Neural cell (in vitro differentiated cells): Measurements from ENCODE around the gene MAGEB6. TPM values are rescaled to one million over a fixed set of nuclear protein-coding genes. Genes with fewer than 3 reads are reported as not detected.

Experiments
- H2AFZ ChIP-seq: fragments of 200-600, 300-800 bp; sonication (generic), shearing (Covaris generic); 2 replicates; pipeline ENCODE4 v1.6.0; 2014; ENCODE audit warnings: low read depth, mild to moderate bottlenecking, antibody characterized with exemption, low read length, moderate library complexity
- H3F3A ChIP-seq: fragments of 200-600 bp; shearing (Covaris generic); 2 replicates; pipeline ENCODE4 v1.6.1; 2016; ENCODE audit warnings: mild to moderate bottlenecking, moderate library complexity, mixed read lengths, antibody characterized with exemption, low read length; ENCODE audit not compliant: insufficient read depth, poor library complexity, severe bottlenecking
- H3K27ac ChIP-seq: fragments of 200-600, 300-800 bp; sonication (generic), shearing (Covaris generic); 2 replicates; pipeline ENCODE4 v1.5.1; 2014; ENCODE audit warnings: mild to moderate bottlenecking, low read length, moderate library complexity
- H3K27me3 ChIP-seq: fragments of 300-800, 200-600 bp; sonication (generic), shearing (Covaris generic); 2 replicates; pipeline ENCODE4 v1.6.0; 2014; ENCODE audit warnings: mild to moderate bottlenecking, low read depth, low read length, moderate library complexity; ENCODE audit not compliant: insufficient read depth
- H3K36me3 ChIP-seq: fragments of 300-800, 200-600 bp; sonication (generic), shearing (Covaris generic); 2 replicates; pipeline ENCODE4 v1.5.1; 2014; ENCODE audit warnings: mild to moderate bottlenecking, antibody characterized with exemption, low read length, moderate library complexity; ENCODE audit not compliant: insufficient read depth
- H3K4me2 ChIP-seq: fragments of 300-800, 200-600 bp; sonication (generic), shearing (Covaris generic); 2 replicates; pipeline ENCODE4 v1.6.0; 2014; ENCODE audit warnings: mild to moderate bottlenecking, low read length
- H3K4me3 ChIP-seq: fragments of 300-800, 200-600 bp; sonication (generic), shearing (Covaris generic); 2 replicates; pipeline ENCODE4 v1.5.1; 2014; ENCODE audit warnings: mild to moderate bottlenecking, low read length, moderate library complexity
- H3K79me2 ChIP-seq: fragments of 200-600 bp; shearing (Covaris generic); replicated peaks from 2 replicates; pipeline ENCODE4 v1.6.0; 2014; ENCODE audit warnings: mild to moderate bottlenecking, low read length, moderate library complexity; ENCODE audit not compliant: insufficient read depth
- H3K9ac ChIP-seq: fragments of 300-800, 200-600 bp; sonication (generic), shearing (Covaris generic); 2 replicates; pipeline ENCODE4 v1.6.1; 2016; ENCODE audit warnings: mild to moderate bottlenecking, low read length, mixed read lengths
- H3K9me2 ChIP-seq: fragments of 200-600 bp; shearing (Covaris generic); 2 replicates; pipeline ENCODE4 v1.6.1; 2016; ENCODE audit warnings: mild to moderate bottlenecking, low read length, mixed read lengths; ENCODE audit not compliant: insufficient read depth
- H3K9me3 ChIP-seq: fragments of 200-600, 300-800 bp; sonication (generic), shearing (Covaris generic); 2 replicates; pipeline ENCODE4 v1.6.1; 2016; ENCODE audit warnings: mild to moderate bottlenecking, mixed run types, low read length, moderate library complexity, mixed read lengths
- H4K20me1 ChIP-seq: fragments of 200-600 bp; shearing (Covaris generic); 2 replicates; pipeline ENCODE4 v1.6.1; 2016; ENCODE audit warnings: mild to moderate bottlenecking, mixed run types; ENCODE audit not compliant: insufficient read depth
- EP300 ChIP-seq: fragments of 450-650 bp; conservative IDR thresholded peaks from 2 replicates; pipeline ENCODE4 v1.6.1; 2014; ENCODE audit warnings: antibody characterized with exemption, mild to moderate bottlenecking, moderate library complexity; ENCODE audit not compliant: poor library complexity, severe bottlenecking
- EZH2 ChIP-seq: fragments of 200-600, 300-800 bp; shearing (Covaris generic), sonication (generic); IDR thresholded peaks from 2 replicates; pipeline ENCODE4 v1.6.1; 2014; ENCODE audit warnings: antibody characterized with exemption, low read length, borderline replicate concordance, mild to moderate bottlenecking; ENCODE audit not compliant: insufficient read depth, poor library complexity, severe bottlenecking
- MXI1 ChIP-seq: fragments of 450-650 bp; conservative IDR thresholded peaks from 2 replicates; pipeline ENCODE4 v1.6.1; 2014; ENCODE audit warnings: antibody characterized with exemption, mild to moderate bottlenecking; ENCODE audit not compliant: poor library complexity, severe bottlenecking
- POLR2AphosphoS5 ChIP-seq: IDR thresholded peaks from 2 replicates; pipeline ENCODE4 v1.6.1; 2012
- RAD21 ChIP-seq: fragments of 450-650 bp; conservative IDR thresholded peaks from 2 replicates; pipeline ENCODE4 v1.6.1; 2014; ENCODE audit warnings: antibody characterized with exemption, mild to moderate bottlenecking, moderate library complexity
- REST ChIP-seq: IDR thresholded peaks from 2 replicates; pipeline ENCODE4 v1.6.1; 2012; ENCODE audit warnings: borderline replicate concordance
- SMC3 ChIP-seq: fragments of 450-650 bp; conservative IDR thresholded peaks from 2 replicates; pipeline ENCODE4 v1.6.1; 2014; ENCODE audit warnings: antibody characterized with exemption, mild to moderate bottlenecking, moderate library complexity; ENCODE audit not compliant: poor library complexity
- TAF1 ChIP-seq: IDR thresholded peaks from 2 replicates; pipeline ENCODE4 v1.6.1; 2012; ENCODE audit warnings: low read depth
- polyA plus RNA-seq: library from polyadenylated mRNA; depleted of rRNA; stranded (reverse); fragments of >200 nt; gene quantifications from 2 replicates; pipeline ENCODE4 v1.2.3, GENCODE V29; 2014
- TF ChIP-seq, protein P1 (sequence below): fragments of 450-650 bp; IDR thresholded peaks from 2 replicates; pipeline ENCODE4 v1.5.1; 2014; ENCODE audit warnings: antibody characterized with exemption, mild to moderate bottlenecking, moderate library complexity; ENCODE audit not compliant: poor library complexity, severe bottlenecking

Gene MAGEB6
- polyA plus RNA-seq, 1 donor from 2014 or later = not detected

DNA sequence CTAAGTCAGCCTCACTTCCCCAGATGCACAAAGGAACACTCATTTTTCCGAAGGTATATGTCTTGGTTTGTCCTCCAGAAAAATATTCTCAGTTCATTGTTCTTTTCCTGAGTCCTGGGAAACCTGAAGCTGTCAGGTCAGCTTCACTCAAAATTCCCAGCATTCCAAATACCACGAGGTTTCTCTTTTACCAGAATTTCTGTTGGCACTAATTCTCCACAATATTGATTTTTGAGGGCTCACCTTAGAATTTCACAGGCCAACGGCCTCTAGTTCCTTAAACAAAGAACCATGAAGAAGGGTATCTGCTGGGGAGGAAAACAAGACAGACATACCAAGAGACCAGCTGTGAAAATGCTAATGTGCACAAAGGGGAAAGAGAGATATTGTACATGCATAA, 15.8 kb downstream of the MAGEB6 start:
- no peaks in the 10 kb centered on the region for H3K9me2 ChIP-seq
- H3K27me3 ChIP-seq = no peaks in the 10 kb centered on the region
- TF ChIP-seq RAD21 (no peak), EZH2 (no peak), MXI1 (no peak), REST (no peak), TAF1 (no peak), EP300 (no peak), SMC3 (no peak), POLR2AphosphoS5 (no peak)
- TF ChIP-seq, protein P1, sequence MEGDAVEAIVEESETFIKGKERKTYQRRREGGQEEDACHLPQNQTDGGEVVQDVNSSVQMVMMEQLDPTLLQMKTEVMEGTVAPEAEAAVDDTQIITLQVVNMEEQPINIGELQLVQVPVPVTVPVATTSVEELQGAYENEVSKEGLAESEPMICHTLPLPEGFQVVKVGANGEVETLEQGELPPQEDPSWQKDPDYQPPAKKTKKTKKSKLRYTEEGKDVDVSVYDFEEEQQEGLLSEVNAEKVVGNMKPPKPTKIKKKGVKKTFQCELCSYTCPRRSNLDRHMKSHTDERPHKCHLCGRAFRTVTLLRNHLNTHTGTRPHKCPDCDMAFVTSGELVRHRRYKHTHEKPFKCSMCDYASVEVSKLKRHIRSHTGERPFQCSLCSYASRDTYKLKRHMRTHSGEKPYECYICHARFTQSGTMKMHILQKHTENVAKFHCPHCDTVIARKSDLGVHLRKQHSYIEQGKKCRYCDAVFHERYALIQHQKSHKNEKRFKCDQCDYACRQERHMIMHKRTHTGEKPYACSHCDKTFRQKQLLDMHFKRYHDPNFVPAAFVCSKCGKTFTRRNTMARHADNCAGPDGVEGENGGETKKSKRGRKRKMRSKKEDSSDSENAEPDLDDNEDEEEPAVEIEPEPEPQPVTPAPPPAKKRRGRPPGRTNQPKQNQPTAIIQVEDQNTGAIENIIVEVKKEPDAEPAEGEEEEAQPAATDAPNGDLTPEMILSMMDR = no peak
- no peak overlapping the region for H3K4me3 ChIP-seq
- no peaks in the 10 kb centered on the region for H3K9me3 ChIP-seq
- H2AFZ ChIP-seq = no peak overlapping the region
- no peaks in the 10 kb centered on the region for H4K20me1 ChIP-seq
- H3K27ac ChIP-seq = no peak overlapping the region
- H3K79me2 ChIP-seq = no peaks in the 10 kb centered on the region
- H3K36me3 ChIP-seq = no peaks in the 10 kb centered on the region
- H3K9ac ChIP-seq = no peak overlapping the region
- no peak overlapping the region for H3K4me2 ChIP-seq
- no peaks in the 10 kb centered on the region for H3F3A ChIP-seq

GRCh38 chrX:26215869-26216268, 23.6 kb downstream of the MAGEB6 start, which contains the start of gene MAGEB5:
TSS of gene MAGEB5 (plus strand) at chrX:26216169. CDS start at chrX:26217302, 1,133 bp downstream.
- H3K4me3 ChIP-seq = no peak within 1 kb of the TSS
- no peaks in the 10 kb centered on the region for H3K9me3 ChIP-seq
- H3K79me2 ChIP-seq = no peaks in the 10 kb centered on the region
- no peaks in the 10 kb centered on the region for H3F3A ChIP-seq
- H3K27me3 ChIP-seq = no peaks in the 10 kb centered on the region
- no peak within 1 kb of the TSS for H3K4me2 ChIP-seq
- no peaks in the 10 kb centered on the region for H3K9me2 ChIP-seq
- H3K27ac ChIP-seq = no peak within 1 kb of the TSS
- H2AFZ ChIP-seq = no peak within 1 kb of the TSS
- no peaks in the 10 kb centered on the region for H4K20me1 ChIP-seq
- no peak within 1 kb of the TSS for H3K9ac ChIP-seq
- no peaks in the 10 kb centered on the region for H3K36me3 ChIP-seq
- TF ChIP-seq EP300 (no peak), EZH2 (no peak), REST (no peak), SMC3 (no peak), RAD21 (no peak), MXI1 (no peak), POLR2AphosphoS5 (no peak)
- TF ChIP-seq, protein P1 = no peak
